Esophagus squamous epithelium (tissue), 5 donors: ENCODE measurements around the gene DAB1. TPM values are rescaled to one million over a fixed set of nuclear protein-coding genes. Genes with fewer than 3 reads are reported as not detected.

Source experiments
- DNase-seq: peaks from one replicate; lab custom pipeline; 2025; lab: John Stamatoyannopoulos, UW
- H3K27ac ChIP-seq, 4 donors: fragments of 200-600 bp; sonication (generic); one replicate each; pipeline ENCODE4 v1.5.1; 2016 to 2019; ENCODE audit warnings: mild to moderate bottlenecking in 1 of 4
- H3K27me3 ChIP-seq, 4 donors: fragments of 200-600 bp; sonication (generic); 1 replicate in 3 of 4; 2 replicates in 1 of 4; pipeline versions ENCODE4 v1.5.1 to v1.6.0; 2017 to 2021; ENCODE audit warnings: antibody characterized with exemption in 1 of 4
- H3K36me3 ChIP-seq, 3 donors: fragments of 200-600 bp; sonication (generic); one replicate each; pipeline ENCODE4 v1.5.1; 2016 to 2019
- H3K4me1 ChIP-seq, 3 donors: fragments of 200-600 bp; sonication (generic); one replicate each; pipeline ENCODE4 v1.5.1; 2017 to 2019
- H3K4me3 ChIP-seq, 4 donors: fragments of 200-600 bp; sonication (generic); 1 replicate in 3 of 4; 2 replicates in 1 of 4; pipeline ENCODE4 v1.5.1; 2016 to 2019; ENCODE audit warnings: mild to moderate bottlenecking in 2 of 4, moderate library complexity in 1 of 4
- H3K9me3 ChIP-seq, 3 donors: fragments of 200-600 bp; sonication (generic); one replicate each; pipeline ENCODE4 v1.5.1; 2016 to 2019
- CTCF ChIP-seq, 6 experiments: fragments of 450-650 bp in 4 of 6; fragments of 200-600 bp in 2 of 6; sonication (generic) in 2 of 6; IDR thresholded peaks; one replicate each; pipeline ENCODE4 v1.5.1; 2016 to 2019; ENCODE audit warnings: antibody characterized with exemption in 6 of 6, mild to moderate bottlenecking in 4 of 6, moderate library complexity in 4 of 6
- POLR2A ChIP-seq, 4 donors: fragments of 450-650 bp; IDR thresholded peaks; one replicate each; pipeline ENCODE4 v1.6.1; 2017; ENCODE audit warnings: antibody characterized with exemption in 4 of 4, mild to moderate bottlenecking in 4 of 4, moderate library complexity in 3 of 4
- WGBS, 2 donors: methylation state at CpG; one replicate each; pipeline ENCODE4 v1.1.5; 2018; 5-methylcytosine and 5-hydroxymethylcytosine counted together
- intact Hi-C: fragments of 100-400 bp; cut with DNase I; formaldehyde crosslinking; loops from one replicate; pipeline ENCODE4 v1.15.0; 2022
- total RNA-seq, 4 donors: library from RNA; depleted of rRNA; stranded (reverse); fragments of >200 nt; gene quantifications; one replicate each; pipeline ENCODE4 v1.1.0, GENCODE V29; 2016
- donor health status: DM: yes; HTN: yes; CAD: no.

DAB1 gene
- total RNA-seq, 4 donors from 2014 or later: under 0.01 TPM; not detected in 3

GRCh38 chr1:57101209-57101608 is 322.7 kb downstream of the DAB1 start:
- Histone ChIP-seq H3K36me3 (no peaks in the 10 kb centered on the region), H3K9me3 (no peaks in the 10 kb centered on the region), H3K4me3 (no peak overlapping the region), H3K27ac (no peak overlapping the region), H3K4me1 (no peaks in the 10 kb centered on the region), H3K27me3 (no peaks in the 10 kb centered on the region)
- WGBS, 2 donors: 11 to 25% methylated on average over 1 of the region's 1 CpG
- intact Hi-C loops: no loop called here
- no peak for DNase-seq
- TF ChIP-seq POLR2A (IDR thresholded peaks at IDR 0.05): no peak
- no peak for TF ChIP-seq CTCF (IDR thresholded peaks at IDR 0.05)

GRCh38 chr1:57094749-57095148 is 329.1 kb downstream of the DAB1 start:
- H3K4me3 ChIP-seq: no peak overlapping the region

GRCh38 chr1:57093122-57093521 is 330.7 kb downstream of the DAB1 start:
- H3K36me3 ChIP-seq: no peaks in the 10 kb centered on the region
- TF ChIP-seq POLR2A (IDR thresholded peaks at IDR 0.05): no peak
- no peak for TF ChIP-seq CTCF (IDR thresholded peaks at IDR 0.05)

More at GRCh38 chr1:57094749-57095148, 329.1 kb downstream of the DAB1 start:
- no peaks in the 10 kb centered on the region for H3K4me1 ChIP-seq
- H3K27ac ChIP-seq: no peak overlapping the region
- no peaks in the 10 kb centered on the region for H3K9me3 ChIP-seq
- no peaks in the 10 kb centered on the region for H3K27me3 ChIP-seq
- 85 to 86% methylated on average over 2 of the region's 2 CpGs for WGBS, 2 donors
- DNase-seq: no peak
- intact Hi-C loops: no loop called here
- no peaks in the 10 kb centered on the region for H3K36me3 ChIP-seq
- TF ChIP-seq POLR2A (IDR thresholded peaks at IDR 0.05): no peak
- TF ChIP-seq CTCF (IDR thresholded peaks at IDR 0.05): no peak

GRCh38 chr1:57091642-57092041 is 332.2 kb downstream of the DAB1 start:
- H3K4me3 ChIP-seq: no peak overlapping the region
- H3K9me3 ChIP-seq: no peaks in the 10 kb centered on the region
- H3K27ac ChIP-seq: no peak overlapping the region
- TF ChIP-seq CTCF (IDR thresholded peaks at IDR 0.05) (no peak), POLR2A (IDR thresholded peaks at IDR 0.05) (no peak)
- intact Hi-C loops: no loop called here
- no peaks in the 10 kb centered on the region for H3K36me3 ChIP-seq
- no peaks in the 10 kb centered on the region for H3K27me3 ChIP-seq
- DNase-seq: no peak
- H3K4me1 ChIP-seq: no peaks in the 10 kb centered on the region
- WGBS, 2 donors: 63 to 71% methylated on average over 1 of the region's 1 CpG

More at GRCh38 chr1:57093122-57093521, 330.7 kb downstream of the DAB1 start:
- H3K27ac ChIP-seq: no peak overlapping the region
- intact Hi-C loops: no loop called here
- no peaks in the 10 kb centered on the region for H3K27me3 ChIP-seq
- no peaks in the 10 kb centered on the region for H3K4me1 ChIP-seq
- H3K4me3 ChIP-seq: no peak overlapping the region
- H3K9me3 ChIP-seq: no peaks in the 10 kb centered on the region
- no peak for DNase-seq
- WGBS, 2 donors: 92 to 97% methylated on average over 1 to 3 of the region's 3 CpGs

GRCh38 chr1:57089855-57090254 is 334.0 kb downstream of the DAB1 start:
- H3K27ac ChIP-seq: no peak overlapping the region
- 57 to 61% methylated on average over 3 of the region's 3 CpGs for WGBS, 2 donors
- no peaks in the 10 kb centered on the region for H3K9me3 ChIP-seq
- H3K36me3 ChIP-seq: no peaks in the 10 kb centered on the region
- no peaks in the 10 kb centered on the region for H3K4me1 ChIP-seq
- TF ChIP-seq POLR2A (IDR thresholded peaks at IDR 0.05) (no peak), CTCF (IDR thresholded peaks at IDR 0.05) (no peak)
- DNase-seq: no peak
- no peaks in the 10 kb centered on the region for H3K27me3 ChIP-seq
- intact Hi-C loops: no loop called here
- no peak overlapping the region for H3K4me3 ChIP-seq
